ENCODE measurements around the gene ZBTB7C.

ZBTB7C gene

GRCh38 chr18:48018851-48019250, 390.3 kb downstream of the ZBTB7C start:
- H3K9me3 ChIP-seq, result no peaks in the 10 kb centered on the region
- H3K36me3 ChIP-seq, result no peaks in the 10 kb centered on the region
- no peak for DNase-seq
- no peaks in the 10 kb centered on the region for H3K27me3 ChIP-seq
- no peak for TF ChIP-seq CTCF (IDR thresholded peaks at IDR 0.05; ENCODE audit: low read depth, low read length)
- H3K4me1 ChIP-seq, result peaks cover 4% of the 10 kb centered on the region
- H3K4me3 ChIP-seq (ENCODE audit: low read depth, low read length), result no peak overlapping the region

- no peak for DNase-seq
- Histone ChIP-seq H3K9me3 (no peaks in the 10 kb centered on the region), H3K36me3 (no peaks in the 10 kb centered on the region), H3K27me3 (no peaks in the 10 kb centered on the region), H3K4me1 (no peaks in the 10 kb centered on the region), H3K4me3 (ENCODE audit: low read depth, low read length) (no peak overlapping the region)
- TF ChIP-seq CTCF (IDR thresholded peaks at IDR 0.05; ENCODE audit: low read depth, low read length), result no peak
Measured at GRCh38 chr18:48017635-48018034, 391.5 kb downstream of the ZBTB7C start.

GRCh38 chr18:48013162-48013561, 396.0 kb downstream of the ZBTB7C start:
- Histone ChIP-seq H3K9me3 (no peaks in the 10 kb centered on the region), H3K36me3 (no peaks in the 10 kb centered on the region), H3K4me3 (ENCODE audit: low read depth, low read length) (no peak overlapping the region), H3K27me3 (no peaks in the 10 kb centered on the region), H3K4me1 (no peaks in the 10 kb centered on the region)
- TF ChIP-seq CTCF (IDR thresholded peaks at IDR 0.05; ENCODE audit: low read depth, low read length), result no peak
- DNase-seq, result no peak

- Histone ChIP-seq H3K27me3 (no peaks in the 10 kb centered on the region), H3K9me3 (no peaks in the 10 kb centered on the region), H3K36me3 (no peaks in the 10 kb centered on the region), H3K4me1 (no peaks in the 10 kb centered on the region), H3K4me3 (ENCODE audit: low read depth, low read length) (no peak overlapping the region)
- no peak for DNase-seq
- TF ChIP-seq CTCF (IDR thresholded peaks at IDR 0.05; ENCODE audit: low read depth, low read length), result no peak
Measured at GRCh38 chr18:48011926-48012465, 397.2 kb downstream of the ZBTB7C start.

GRCh38 chr18:48010264-48010663, 398.9 kb downstream of the ZBTB7C start:
- Histone ChIP-seq H3K9me3 (no peaks in the 10 kb centered on the region), H3K27me3 (no peaks in the 10 kb centered on the region)
- no peak for TF ChIP-seq CTCF (IDR thresholded peaks at IDR 0.05; ENCODE audit: low read depth, low read length)

GRCh38 chr18:48009116-48009745, 400.0 kb downstream of the ZBTB7C start:
- no peak for TF ChIP-seq CTCF (IDR thresholded peaks at IDR 0.05; ENCODE audit: low read depth, low read length)
- Histone ChIP-seq H3K4me1 (no peaks in the 10 kb centered on the region), H3K36me3 (no peaks in the 10 kb centered on the region), H3K27me3 (no peaks in the 10 kb centered on the region), H3K9me3 (no peaks in the 10 kb centered on the region), H3K4me3 (ENCODE audit: low read depth, low read length) (no peak overlapping the region)
- no peak for DNase-seq

More at GRCh38 chr18:48010264-48010663, 398.9 kb downstream of the ZBTB7C start:
- Histone ChIP-seq H3K36me3 (no peaks in the 10 kb centered on the region), H3K4me3 (ENCODE audit: low read depth, low read length) (no peak overlapping the region), H3K4me1 (no peaks in the 10 kb centered on the region)
- no peak for DNase-seq
